MM.1S (cell line): ENCODE data around the gene CHMP5.

Source experiments
- DNase-seq: peaks from one replicate; pipeline ENCODE4 v3.0.0-alpha.2; 2015
- H2AFZ ChIP-seq: fragments of 300-600 bp; sonication (generic); 2 replicates; pipeline ENCODE4 v1.6.0; 2016; ENCODE audit warnings: antibody characterized with exemption, low read length
- H3F3A ChIP-seq: fragments of 300-600 bp; sonication (generic); 2 replicates; pipeline ENCODE4 v1.6.1; 2016; ENCODE audit warnings: mild to moderate bottlenecking, antibody characterized with exemption, low read length, moderate library complexity, mixed read lengths; ENCODE audit not compliant: insufficient read depth
- H3K27ac ChIP-seq: fragments of 300-600 bp; sonication (generic); 2 replicates; pipeline ENCODE4 v1.5.1; 2016; ENCODE audit warnings: mild to moderate bottlenecking, low read length
- H3K27me3 ChIP-seq: fragments of 300-600 bp; sonication (generic); replicated peaks from 2 replicates; pipeline ENCODE4 v1.6.0; 2016; ENCODE audit warnings: low read length; ENCODE audit not compliant: insufficient read depth
- H3K36me3 ChIP-seq: fragments of 300-600 bp; sonication (generic); replicated peaks from 2 replicates; pipeline ENCODE4 v1.6.1; 2016; ENCODE audit warnings: mild to moderate bottlenecking, low read length, mixed read lengths; ENCODE audit not compliant: insufficient read depth
- H3K4me1 ChIP-seq: fragments of 300-600 bp; sonication (generic); 2 replicates; pipeline ENCODE4 v1.6.1; 2016; ENCODE audit warnings: low read length, mixed read lengths
- H3K4me2 ChIP-seq: fragments of 300-600 bp; sonication (generic); 2 replicates; pipeline ENCODE4 v1.6.0; 2016; ENCODE audit warnings: low read depth, low read length
- H3K4me3 ChIP-seq: fragments of 300-600 bp; sonication (generic); 2 replicates; pipeline ENCODE4 v1.5.1; 2016; ENCODE audit warnings: low read length, mixed read lengths
- H3K79me2 ChIP-seq: fragments of 300-600 bp; sonication (generic); 2 replicates; pipeline ENCODE4 v1.6.1; 2016; ENCODE audit warnings: mixed run types, low read length, mixed read lengths
- H3K9ac ChIP-seq: fragments of 300-600 bp; sonication (generic); 2 replicates; pipeline ENCODE4 v1.6.1; 2016; ENCODE audit warnings: low read length, mixed read lengths
- H3K9me2 ChIP-seq: fragments of 300-600 bp; sonication (generic); replicated peaks from 2 replicates; pipeline ENCODE4 v1.6.1; 2016; ENCODE audit warnings: mild to moderate bottlenecking, low read length, mixed read lengths; ENCODE audit not compliant: insufficient read depth
- H3K9me3 ChIP-seq: fragments of 300-600 bp; sonication (generic); replicated peaks from 2 replicates; pipeline ENCODE4 v1.6.1; 2016; ENCODE audit warnings: mild to moderate bottlenecking, low read length, mixed read lengths; ENCODE audit not compliant: insufficient read depth
- H4K20me1 ChIP-seq: fragments of 300-600 bp; sonication (generic); 2 replicates; pipeline ENCODE4 v1.6.1; 2016; ENCODE audit warnings: mild to moderate bottlenecking, low read length, moderate library complexity, mixed read lengths; ENCODE audit not compliant: insufficient read depth
- EZH2 ChIP-seq: fragments of 300-600 bp; sonication (generic); optimal IDR thresholded peaks from 2 replicates; pipeline ENCODE3; 2017; ENCODE audit warnings: low read depth, mild to moderate bottlenecking, antibody characterized with exemption, low read length, mixed read lengths
- EZH2phosphoT487 ChIP-seq: fragments of 300-600 bp; sonication (generic); IDR thresholded peaks from 2 replicates; pipeline ENCODE4 v1.6.1; 2018; ENCODE audit warnings: antibody characterized with exemption, low read length
- TF ChIP-seq, protein P1 (sequence below): fragments of 300-600 bp; sonication (generic); IDR thresholded peaks from 2 replicates; pipeline ENCODE4 v1.5.1; 2016; ENCODE audit warnings: antibody characterized with exemption, low read length, mixed read lengths

Gene CHMP5

DNA sequence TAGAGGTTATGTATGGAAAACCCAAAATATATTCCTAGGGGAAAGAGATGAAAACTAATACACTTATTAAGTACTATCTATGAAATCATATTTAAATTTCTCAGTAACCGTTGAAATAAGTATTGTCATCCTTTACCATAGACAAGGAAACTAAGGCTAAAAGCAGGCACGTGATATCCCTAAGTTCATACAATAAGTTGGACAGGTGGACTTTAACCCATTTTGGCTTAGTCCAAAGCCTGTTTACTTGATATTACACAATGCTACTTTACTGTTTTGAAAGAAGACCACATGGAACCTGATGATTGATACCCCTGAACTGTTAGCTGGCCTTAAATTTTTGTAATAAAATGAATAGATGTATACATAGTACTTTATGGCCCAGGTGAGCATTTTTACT is 28.9 kb downstream of the CHMP5 start:
- Histone ChIP-seq H3K36me3 (peaks cover 4% of the 10 kb centered on the region), H4K20me1 (no peaks in the 10 kb centered on the region), H3K27ac (no peak overlapping the region; the same call in 1 of the 2 replicates), H3K9ac (no peak overlapping the region), H3K4me1 (peaks cover 69% of the 10 kb centered on the region), H3K4me3 (no peak overlapping the region), H3K27me3 (no peaks in the 10 kb centered on the region), H3K4me2 (peak overlapping the region; percentile 55; the same call in 1 of the 2 replicates), H3K9me3 (no peaks in the 10 kb centered on the region), H3K79me2 (peaks cover 79% of the 10 kb centered on the region), H2AFZ (no peak overlapping the region), H3F3A (peaks cover 58% of the 10 kb centered on the region), H3K9me2 (no peaks in the 10 kb centered on the region)
- no peak for DNase-seq
- no peak for TF ChIP-seq EZH2phosphoT487
- TF ChIP-seq EZH2: no peak
- TF ChIP-seq, protein P1, sequence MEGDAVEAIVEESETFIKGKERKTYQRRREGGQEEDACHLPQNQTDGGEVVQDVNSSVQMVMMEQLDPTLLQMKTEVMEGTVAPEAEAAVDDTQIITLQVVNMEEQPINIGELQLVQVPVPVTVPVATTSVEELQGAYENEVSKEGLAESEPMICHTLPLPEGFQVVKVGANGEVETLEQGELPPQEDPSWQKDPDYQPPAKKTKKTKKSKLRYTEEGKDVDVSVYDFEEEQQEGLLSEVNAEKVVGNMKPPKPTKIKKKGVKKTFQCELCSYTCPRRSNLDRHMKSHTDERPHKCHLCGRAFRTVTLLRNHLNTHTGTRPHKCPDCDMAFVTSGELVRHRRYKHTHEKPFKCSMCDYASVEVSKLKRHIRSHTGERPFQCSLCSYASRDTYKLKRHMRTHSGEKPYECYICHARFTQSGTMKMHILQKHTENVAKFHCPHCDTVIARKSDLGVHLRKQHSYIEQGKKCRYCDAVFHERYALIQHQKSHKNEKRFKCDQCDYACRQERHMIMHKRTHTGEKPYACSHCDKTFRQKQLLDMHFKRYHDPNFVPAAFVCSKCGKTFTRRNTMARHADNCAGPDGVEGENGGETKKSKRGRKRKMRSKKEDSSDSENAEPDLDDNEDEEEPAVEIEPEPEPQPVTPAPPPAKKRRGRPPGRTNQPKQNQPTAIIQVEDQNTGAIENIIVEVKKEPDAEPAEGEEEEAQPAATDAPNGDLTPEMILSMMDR: no peak

DNA sequence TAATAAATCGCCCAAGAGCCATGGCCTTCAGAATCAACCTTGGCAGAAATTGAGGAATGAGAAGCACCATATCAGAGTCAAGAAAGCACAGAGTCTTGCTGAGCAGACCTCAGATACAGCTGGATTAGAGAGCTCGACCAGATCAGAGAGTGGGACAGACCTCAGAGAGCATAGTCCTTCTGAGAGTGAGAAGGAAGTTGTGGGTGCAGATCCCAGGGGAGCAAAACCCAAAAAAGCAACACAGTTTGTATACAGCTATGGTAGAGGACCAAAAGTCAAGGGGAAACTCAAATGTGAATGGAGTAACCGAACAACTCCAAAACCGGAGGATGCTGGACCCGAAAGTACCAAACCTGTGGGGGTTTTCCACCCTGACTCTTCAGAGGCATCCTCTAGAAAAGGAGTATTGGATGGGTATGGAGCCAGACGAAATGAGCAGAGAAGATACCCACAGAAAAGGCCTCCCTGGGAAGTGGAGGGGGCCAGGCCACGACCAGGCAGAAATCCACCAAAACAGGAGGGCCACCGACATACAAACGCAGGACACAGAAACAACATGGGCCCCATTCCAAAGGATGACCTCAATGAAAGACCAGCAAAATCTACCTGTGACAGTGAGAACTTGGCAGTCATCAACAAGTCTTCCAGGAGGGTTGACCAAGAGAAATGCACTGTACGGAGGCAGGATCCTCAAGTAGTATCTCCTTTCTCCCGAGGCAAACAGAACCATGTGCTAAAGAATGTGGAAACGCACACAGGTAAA is 30.0 kb downstream of the CHMP5 start:
- peaks cover 4% of the 10 kb centered on the region for H3K36me3 ChIP-seq
- peaks cover 76% of the 10 kb centered on the region for H3K4me1 ChIP-seq
- H3K27ac ChIP-seq: peak overlapping the region; percentile 84; the same call in 1 of the 2 replicates
- DNase-seq: no peak
- TF ChIP-seq, protein P1: no peak
- TF ChIP-seq EZH2: no peak
- TF ChIP-seq EZH2phosphoT487: no peak
- peaks cover 90% of the 10 kb centered on the region for H3K79me2 ChIP-seq
- H3K27me3 ChIP-seq: no peaks in the 10 kb centered on the region
- H3K4me3 ChIP-seq: no peak overlapping the region
- H3K9me2 ChIP-seq: no peaks in the 10 kb centered on the region
- no peak overlapping the region for H3K9ac ChIP-seq
- no peaks in the 10 kb centered on the region for H4K20me1 ChIP-seq
- peaks cover 57% of the 10 kb centered on the region for H3F3A ChIP-seq
- H3K9me3 ChIP-seq: no peaks in the 10 kb centered on the region
- no peak overlapping the region for H2AFZ ChIP-seq
- H3K4me2 ChIP-seq: peak overlapping the region; percentile 55; the same call in 1 of the 2 replicates

DNA sequence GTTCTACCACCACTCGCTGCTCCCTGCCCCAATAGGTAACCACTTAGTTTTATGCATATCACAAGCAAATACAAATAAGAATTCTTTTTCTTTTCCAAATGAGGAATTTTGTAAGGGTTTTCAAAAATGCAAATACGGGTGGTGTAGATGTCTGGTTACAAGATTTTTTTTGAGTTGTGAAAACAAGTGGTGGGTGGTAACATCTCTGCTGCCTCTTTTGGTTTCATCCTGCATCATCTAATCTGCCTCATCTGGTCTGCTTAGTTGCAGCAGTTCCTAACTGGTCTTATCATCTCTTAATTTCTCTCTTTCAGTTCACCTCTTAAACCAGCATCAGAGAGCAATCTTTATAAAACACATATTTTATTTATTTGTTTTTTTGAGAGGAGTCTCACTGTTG is 30.7 kb downstream of the CHMP5 start:
- H3K9me2 ChIP-seq: no peaks in the 10 kb centered on the region
- no peaks in the 10 kb centered on the region for H4K20me1 ChIP-seq
- no peaks in the 10 kb centered on the region for H3K27me3 ChIP-seq
- H3K9me3 ChIP-seq: no peaks in the 10 kb centered on the region
- peaks cover 4% of the 10 kb centered on the region for H3K36me3 ChIP-seq
- no peak overlapping the region for H2AFZ ChIP-seq
- no peak overlapping the region for H3K9ac ChIP-seq
- H3K4me2 ChIP-seq: peak overlapping the region; percentile 55; the same call in 1 of the 2 replicates
- H3F3A ChIP-seq: peaks cover 51% of the 10 kb centered on the region
- peaks cover 76% of the 10 kb centered on the region for H3K4me1 ChIP-seq
- H3K27ac ChIP-seq: peak overlapping the region; percentile 84; the same call in 1 of the 2 replicates
- H3K4me3 ChIP-seq: no peak overlapping the region
- peaks cover 95% of the 10 kb centered on the region for H3K79me2 ChIP-seq
- TF ChIP-seq EZH2phosphoT487: no peak
- no peak for TF ChIP-seq EZH2
- TF ChIP-seq, protein P1: no peak
- no peak for DNase-seq
